HG03520 (cell line): ENCODE data around the gene CAD.
"Not testable (repeated sequence)": the region's sequence is repeated elsewhere in the genome, so short reads cannot be mapped to it uniquely, and the experiment has no call there.

Experiments used
- ATAC-seq: cut with Tn5 transposase; IDR thresholded peaks from one replicate; pipeline ENCODE4 v1.9.1; 2021; ENCODE audit warnings: mild to moderate bottlenecking, moderate library complexity; ENCODE audit not compliant: unreplicated experiment

The CAD gene

GRCh38 chr2:27251766-27252165 is 34.6 kb downstream of the CAD start:
- ATAC-seq = no peak

DNA sequence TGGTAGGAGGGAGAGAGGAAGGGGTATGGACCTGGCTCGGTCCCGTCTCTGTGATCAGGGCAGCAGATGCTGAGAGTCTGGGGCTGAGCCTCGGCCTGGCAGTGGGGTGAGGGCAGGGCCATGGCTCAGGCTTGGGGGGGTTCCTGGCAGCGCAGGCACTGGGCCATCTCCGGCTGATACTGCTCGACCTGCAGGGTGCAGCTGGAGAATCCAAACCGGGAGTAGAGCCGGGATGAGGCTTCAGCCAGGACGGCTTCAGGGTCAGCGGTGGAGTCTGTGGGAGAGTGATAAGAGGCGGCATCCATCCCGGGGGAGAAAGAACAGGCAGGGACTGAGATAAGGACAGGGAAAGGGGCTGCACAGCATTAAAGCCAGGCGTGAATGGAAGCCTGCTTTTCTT is 38.0 kb downstream of the CAD start:
- ATAC-seq = no peak

- ATAC-seq = no peak
Observed at GRCh38 chr2:27255660-27256059, 38.5 kb downstream of the CAD start.

DNA sequence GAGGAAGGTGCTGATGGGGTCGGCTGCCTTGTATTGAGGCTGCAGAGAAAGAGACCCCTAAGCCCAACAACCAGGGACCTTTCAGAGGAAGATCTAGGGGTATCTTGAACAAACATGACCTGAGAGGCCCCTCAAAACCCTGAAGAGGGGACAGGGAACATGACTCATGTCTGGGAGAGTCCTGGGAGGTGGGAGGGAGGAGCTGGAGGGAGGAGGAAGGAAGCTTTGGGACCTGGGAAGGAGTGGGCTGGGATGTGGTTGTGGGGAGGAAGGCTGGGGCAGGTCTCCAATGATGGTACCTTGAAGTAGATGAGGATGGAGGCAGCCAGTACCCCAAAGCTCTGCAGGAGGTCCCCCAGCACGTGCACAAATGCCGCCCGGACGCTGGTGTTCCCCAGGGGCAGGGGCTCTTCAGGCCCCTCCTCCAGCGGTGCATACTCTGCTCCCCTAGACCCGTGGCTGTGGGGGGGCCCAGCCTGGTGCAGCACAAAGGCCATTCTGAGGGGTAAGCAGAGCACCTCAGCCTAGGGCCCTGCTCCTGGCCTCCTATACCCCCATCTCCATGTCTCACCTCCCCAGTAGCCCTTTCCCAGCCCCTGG is 39.8 kb downstream of the CAD start:
- no peak for ATAC-seq

DNA sequence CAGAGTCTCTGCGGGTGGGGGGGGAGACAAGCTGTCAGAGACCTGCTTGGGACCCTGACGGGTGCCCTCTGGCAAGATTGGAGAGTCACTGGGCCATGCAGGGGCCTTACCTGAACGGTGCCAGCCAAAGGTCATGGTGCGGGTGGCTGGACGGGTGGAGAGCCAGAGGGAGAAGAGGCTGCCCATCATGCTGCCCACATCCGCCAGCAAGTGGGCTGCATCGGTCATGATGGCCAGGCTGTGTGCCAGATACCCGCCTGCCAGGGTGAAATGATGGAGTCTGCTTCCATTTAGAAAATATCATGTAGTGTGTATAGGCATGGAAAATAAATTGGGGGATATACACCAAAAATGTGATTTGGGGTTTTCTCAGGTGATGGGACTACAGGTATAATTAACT is 40.9 kb downstream of the CAD start:
- no peak for ATAC-seq

DNA sequence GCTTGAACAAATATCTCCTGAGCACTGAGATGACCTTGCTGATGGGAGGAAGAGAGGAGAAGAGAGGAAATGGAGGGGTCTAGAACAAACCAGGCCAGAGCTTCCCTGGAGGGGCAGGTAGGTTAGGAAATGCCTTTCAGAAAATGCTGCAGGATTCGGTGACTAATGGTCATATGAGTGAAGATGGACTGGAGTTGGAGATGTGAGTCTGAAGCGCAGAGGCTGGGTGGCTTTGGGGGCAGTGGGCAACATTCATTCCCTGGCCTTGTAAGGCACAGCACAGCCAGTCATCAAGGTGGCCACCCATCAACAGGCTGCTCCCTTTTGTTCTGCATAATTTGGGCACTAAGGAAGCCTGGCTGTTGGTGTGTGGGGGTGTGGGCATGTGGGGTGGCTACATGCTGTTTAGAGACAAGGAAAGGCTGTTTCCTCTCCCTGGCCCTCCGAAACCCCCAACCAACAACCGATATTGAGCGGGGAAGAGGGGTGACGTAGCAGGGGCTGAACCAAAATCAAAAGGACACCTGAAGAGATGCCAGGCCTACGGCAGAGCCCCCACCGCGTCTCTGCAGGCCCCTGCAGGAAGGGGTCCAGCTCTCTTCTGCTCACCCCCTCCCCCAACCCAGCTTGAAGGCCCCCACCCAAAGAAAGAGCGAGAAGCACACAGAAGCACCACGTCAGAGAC is 44.2 kb downstream of the CAD start:
- ATAC-seq = no peak

- ATAC-seq = no peak
Observed at GRCh38 chr2:27261926-27262298, 44.7 kb downstream of the CAD start.

DNA sequence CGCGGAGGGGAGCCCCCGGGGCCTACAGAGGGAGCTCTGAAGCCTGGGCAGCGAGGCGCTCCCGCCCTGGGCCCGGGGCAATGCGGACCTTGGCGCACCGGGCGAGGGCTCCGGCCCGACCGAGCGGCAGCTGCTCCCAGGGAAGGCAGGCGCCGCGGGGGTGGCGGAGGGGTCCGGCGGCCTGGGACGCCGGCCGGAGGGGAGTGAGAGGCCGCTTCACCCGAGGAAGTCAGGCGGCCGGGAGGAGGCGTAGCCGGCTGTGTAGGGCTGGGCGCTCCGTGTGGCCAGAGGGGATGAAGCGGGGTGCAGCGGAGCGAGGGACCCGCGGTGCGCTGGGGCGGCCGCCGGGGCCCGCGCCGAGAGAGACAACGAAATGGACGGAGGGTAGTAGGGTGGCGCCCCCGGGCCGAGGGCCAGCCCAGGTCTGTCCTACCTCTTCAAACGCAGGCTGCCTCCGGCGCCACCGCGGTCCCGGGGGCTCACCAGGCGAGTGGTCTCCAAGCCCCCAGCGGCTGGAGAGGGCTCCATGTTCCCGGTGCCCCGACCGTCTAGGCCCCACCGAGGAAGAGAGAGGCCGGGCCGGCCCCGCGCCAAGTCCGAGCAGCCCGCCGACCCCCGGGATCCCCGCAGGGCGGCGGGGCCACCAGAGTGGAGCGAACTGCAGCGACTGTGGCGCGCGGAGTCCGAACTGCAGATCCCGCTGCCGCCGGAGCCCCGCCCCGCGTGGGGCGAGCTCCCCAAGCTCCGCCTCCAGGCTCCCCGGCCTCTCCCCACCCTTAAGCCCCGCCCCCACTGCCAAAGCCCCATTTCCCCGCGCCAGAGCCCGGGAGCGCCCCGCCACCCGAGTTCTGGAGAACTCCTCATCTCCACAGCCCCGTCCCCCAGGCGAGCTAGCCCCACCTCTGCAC is 45.5 kb downstream of the CAD start, which contains the start of gene SLC30A3:
TSS of gene SLC30A3 (minus strand) at position 669 of the 908 bp plus-strand sequence. CDS start at position 528, 141 bp downstream.
- peak; percentile 45 for ATAC-seq

GRCh38 chr2:27263287-27264252 is 46.4 kb downstream of the CAD start:
- no peak for ATAC-seq

- ATAC-seq = no peak
Observed at GRCh38 chr2:27264253-27264752, 47.1 kb downstream of the CAD start.

DNA sequence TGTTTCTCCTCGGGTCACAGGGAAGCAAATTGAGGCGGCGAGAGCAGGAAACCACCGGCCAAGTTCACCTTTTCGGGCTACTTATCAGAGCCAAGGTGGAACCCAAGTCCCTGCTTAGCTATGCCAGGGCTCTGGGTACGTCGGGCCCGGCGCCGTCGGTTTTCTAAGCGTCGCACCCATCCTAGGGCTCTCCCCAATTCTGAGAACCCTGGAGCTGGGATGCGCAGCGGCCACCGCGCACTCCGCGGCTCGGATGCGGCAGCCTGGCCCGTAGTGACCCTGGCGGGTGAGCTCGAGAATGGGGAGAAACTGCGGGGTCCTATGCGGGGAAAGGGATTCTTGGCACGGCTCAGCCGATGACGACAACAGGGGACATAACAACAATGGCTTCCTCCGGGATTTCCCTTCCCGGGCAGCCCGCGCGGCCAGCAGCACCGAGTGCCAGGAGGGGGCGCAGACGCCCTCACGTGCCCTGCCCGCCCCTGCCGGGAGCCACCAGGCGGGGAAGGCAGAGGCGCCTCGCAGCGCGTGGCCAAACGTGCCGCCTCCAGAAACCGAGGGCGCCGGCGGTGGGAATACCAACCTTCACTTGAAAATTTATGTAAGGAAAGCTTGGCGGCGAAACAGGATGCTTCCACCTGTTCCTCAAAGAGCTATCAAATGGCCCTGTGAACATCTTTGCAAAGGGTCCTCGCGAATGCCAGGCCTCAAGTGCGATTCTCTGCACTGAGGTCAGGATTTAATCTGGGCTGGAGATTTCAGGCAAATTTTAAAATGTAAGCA is 47.8 kb downstream of the CAD start:
- no peak for ATAC-seq

GRCh38 chr2:27265536-27265870 is 48.3 kb downstream of the CAD start:
- no peak for ATAC-seq

DNA sequence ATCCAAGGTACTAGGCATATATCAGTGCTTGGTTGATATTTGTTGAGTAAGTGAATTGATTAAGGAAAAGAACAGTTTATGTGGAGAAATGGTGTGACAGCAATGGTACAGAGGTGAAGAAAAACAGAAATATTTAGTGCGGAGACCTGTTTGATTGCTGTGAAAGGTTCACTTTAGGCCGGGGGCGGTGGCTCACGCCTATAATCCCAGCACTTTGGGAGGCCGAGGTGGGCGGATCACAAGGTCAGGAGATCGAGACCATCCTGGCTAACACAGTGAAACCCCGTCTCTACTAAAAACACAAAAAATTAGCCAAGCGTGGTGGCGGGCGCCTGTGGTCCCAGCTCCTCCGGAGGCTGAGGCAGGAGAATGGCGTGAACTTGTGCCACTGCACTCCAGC is 51.1 kb downstream of the CAD start:
- ATAC-seq = not testable (repeated sequence)

DNA sequence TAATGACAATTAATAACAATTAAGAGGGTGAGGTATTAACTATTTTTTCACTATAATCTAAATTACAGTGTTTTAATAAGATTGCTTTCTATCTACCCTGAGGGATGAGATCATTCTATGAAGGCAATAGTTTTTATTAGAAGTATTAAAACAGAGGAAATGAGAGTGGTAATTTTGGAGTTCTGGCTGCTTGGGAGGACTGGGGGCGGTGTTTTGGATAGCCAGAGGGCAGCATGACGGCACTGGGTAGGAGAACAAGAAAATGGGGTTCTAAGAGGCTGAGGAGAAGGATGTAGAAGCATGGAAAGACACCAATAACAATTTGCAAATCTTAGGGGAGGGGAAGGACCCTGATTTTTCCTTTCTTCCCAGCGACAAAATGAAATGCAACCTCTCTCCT is 53.0 kb downstream of the CAD start:
- ATAC-seq = no peak

GRCh38 chr2:27270670-27271069 is 53.5 kb downstream of the CAD start:
- ATAC-seq = no peak

DNA sequence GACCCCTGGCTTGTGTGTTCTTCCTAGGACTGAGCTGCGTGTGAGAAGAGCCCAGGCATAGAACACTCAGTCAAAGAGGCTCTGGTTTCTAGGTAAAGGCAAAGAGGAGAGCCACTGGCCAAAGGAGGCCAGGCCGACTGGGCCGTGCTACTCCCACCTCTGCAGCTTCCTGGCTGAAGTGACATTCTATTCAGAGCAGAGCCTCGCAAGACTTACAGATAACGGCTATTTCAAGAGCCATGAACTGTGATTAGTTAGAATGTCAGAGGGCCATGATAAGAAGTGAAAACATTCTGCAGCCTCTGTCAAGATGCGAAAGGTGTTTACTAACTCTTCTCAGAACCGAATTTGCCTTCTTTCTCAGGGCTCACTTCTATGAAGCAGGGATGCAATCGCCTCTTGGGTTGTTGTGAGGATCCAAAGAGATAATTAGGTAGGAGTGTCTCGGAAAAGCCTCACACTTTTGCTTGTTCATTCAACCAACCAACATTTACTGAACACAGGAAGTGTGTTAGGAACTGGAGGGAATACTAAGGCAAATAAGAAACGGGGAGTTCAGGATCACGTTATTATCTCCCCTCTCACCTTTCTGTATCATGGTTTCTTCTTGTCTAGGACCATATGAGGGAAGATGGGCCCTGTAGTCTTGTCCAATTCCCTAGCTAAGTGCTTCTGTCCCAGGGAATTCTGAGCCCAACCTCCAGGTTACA is 54.6 kb downstream of the CAD start:
- ATAC-seq = no peak

GRCh38 chr2:27272537-27273522 is 55.7 kb downstream of the CAD start:
- not testable (repeated sequence) for ATAC-seq
